GM19455 (cell line): ENCODE measurements around the gene FGF22.

Experiments used
- ATAC-seq: cut with Tn5 transposase; IDR thresholded peaks from one replicate; pipeline ENCODE4 v1.9.1; 2021; ENCODE audit not compliant: unreplicated experiment

The FGF22 gene

GRCh38 chr19:677601-678436 lies 38.1 kb downstream of the FGF22 start:
- no peak for ATAC-seq

- ATAC-seq: no peak
These were observed 39.2 kb downstream of the FGF22 start for GRCh38 chr19:678791-679388.

- ATAC-seq: peak; percentile 18
These were observed 40.0 kb downstream of the FGF22 start for GRCh38 chr19:679418-680286.

GRCh38 chr19:680287-681028 lies 40.8 kb downstream of the FGF22 start:
- ATAC-seq: peak; percentile 69

- no peak for ATAC-seq
These were observed 41.6 kb downstream of the FGF22 start for GRCh38 chr19:681029-682019.

GRCh38 chr19:682678-683320 lies 43.1 kb downstream of the FGF22 start:
- no peak for ATAC-seq

- ATAC-seq: no peak
These were observed 45.8 kb downstream of the FGF22 start for GRCh38 chr19:685454-685931.

- ATAC-seq: no peak
These were observed 47.1 kb downstream of the FGF22 start for GRCh38 chr19:686589-687297.

- ATAC-seq: no peak
These were observed 48.0 kb downstream of the FGF22 start for GRCh38 chr19:687569-688166.

GRCh38 chr19:688214-688613 lies 48.5 kb downstream of the FGF22 start:
- no peak for ATAC-seq

GRCh38 chr19:688992-689391 lies 49.3 kb downstream of the FGF22 start:
- ATAC-seq: no peak

- no peak for ATAC-seq
These were observed 50.5 kb downstream of the FGF22 start for GRCh38 chr19:690203-690602.
